Activated CD4-positive, alpha-beta T cell treated with anti-CD3 and anti-CD28 coated beads, Interleukin-2, amount 50 U/mL, for 4 hours (primary cell): ENCODE results near the gene SMAD3.

ENCODE experiments used
- DNase-seq, 2 experiments: peaks; one replicate each; pipeline ENCODE4 v3.0.0-alpha.2; 2020

Gene SMAD3

DNA sequence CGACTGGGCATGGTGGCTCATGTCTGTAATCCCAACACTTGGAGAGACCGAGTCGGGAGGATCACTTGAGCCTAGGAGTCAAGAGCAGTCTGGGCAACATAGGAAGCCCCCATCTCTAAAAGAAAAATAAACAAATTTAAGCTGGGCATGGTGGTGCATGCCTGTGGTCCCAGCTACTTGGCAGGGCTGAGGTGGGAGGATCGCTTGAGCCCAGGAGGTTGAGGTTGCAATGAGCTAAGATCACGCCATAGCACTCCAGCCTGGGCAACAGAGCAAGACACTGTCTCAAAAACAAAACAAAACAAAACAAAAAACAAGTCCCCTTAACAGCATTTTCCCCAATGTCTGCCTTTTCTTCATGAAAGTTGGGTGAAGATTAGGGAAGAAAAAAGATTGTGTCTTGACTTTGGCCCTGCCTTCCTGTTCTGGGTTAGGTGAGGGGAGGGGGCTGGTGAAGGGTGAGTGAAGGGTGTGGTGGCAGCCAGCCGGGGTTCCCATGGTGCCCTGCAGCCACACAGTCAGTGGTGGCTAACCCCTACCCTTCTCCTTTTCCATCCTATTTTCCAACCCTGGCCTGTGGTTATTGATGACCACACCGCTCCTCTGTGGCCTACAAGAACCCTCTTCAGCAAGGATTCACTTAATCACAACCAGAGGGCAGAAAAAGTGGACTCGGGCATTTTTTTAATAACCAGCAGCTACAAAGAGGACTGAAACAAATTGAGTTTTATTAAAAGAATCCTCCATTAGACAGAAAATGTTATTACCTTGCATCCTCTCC is 28.4 kb upstream of the SMAD3 start:
- no peak for DNase-seq

DNA sequence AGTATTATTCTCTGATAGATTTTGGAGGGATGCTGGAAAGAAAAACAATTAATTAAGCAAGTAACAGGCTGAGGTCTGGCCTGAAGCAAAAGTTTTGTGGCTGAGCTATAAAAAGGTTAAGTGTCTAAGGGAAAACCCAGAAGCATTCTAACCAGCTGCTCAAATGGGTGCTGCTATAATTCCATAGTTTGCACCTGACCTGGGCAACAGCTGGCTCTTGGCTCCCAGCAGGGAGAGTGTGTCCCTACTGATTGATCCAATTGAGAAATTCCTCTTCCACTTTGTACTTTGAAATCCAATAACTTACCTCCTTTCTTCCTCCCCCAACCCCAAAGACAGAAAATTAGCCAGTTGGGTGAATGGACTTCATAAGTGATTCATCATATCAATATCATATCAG is 27.7 kb upstream of the SMAD3 start:
- no peak for DNase-seq

- no peak for DNase-seq
Observed at GRCh38 chr15:67038736-67039135, 26.7 kb upstream of the SMAD3 start.

DNA sequence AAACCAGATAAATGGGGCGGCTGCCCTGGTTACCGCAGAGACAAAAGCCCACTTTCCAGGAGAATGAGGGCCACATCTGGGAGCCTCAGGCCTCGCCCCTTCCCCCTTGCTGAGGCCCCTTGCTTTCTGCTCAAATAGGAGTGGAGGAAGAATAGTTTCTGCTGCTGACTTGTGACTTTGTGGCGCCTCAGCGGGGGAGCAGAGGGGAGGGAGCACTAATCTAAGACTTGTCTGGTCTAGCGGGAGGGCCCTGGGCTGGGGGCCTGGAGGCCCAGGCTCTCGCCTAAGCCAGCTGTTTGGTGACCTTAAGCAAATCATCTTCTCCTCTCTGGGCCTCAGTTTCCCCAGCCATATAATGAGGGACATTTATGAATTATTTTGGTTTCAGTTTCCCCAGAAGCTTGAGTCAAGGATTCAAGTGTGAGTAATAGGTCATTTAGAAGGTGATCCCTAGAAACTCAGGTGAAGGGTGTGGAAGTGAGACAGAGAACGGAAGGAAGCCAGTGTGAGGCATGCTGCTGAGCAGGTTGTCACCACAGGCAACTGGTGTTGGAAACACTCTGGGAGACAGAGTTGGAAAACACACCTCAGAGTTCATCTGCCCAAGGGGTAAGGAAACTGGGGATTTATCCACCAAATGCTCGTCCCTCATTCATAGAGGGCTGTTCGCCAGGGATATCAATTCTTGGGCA is 25.9 kb upstream of the SMAD3 start:
- DNase-seq: no peak

DNA sequence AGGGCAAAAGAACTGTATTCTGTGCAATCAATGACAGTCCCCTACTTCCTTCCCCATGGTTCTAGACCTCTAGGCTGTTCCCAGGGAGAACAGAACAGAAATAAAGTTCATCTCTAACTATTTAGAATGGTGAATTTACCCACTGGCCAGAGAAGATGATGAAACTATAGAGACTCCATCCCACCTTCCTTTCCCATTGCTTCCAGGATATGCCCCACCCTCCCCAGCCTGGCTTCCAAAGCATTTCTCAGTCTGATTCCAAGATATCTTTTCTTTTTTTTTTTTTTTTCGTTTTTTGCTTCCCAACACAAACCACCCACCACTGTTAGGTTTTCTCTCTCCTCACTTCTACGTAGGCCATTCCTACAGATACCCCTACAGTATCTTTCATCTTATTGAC is 25.1 kb upstream of the SMAD3 start:
- no peak for DNase-seq

- DNase-seq: no peak
Observed at GRCh38 chr15:67042551-67043142, 22.8 kb upstream of the SMAD3 start.

- DNase-seq: no peak
Observed at GRCh38 chr15:67043939-67044771, 21.2 kb upstream of the SMAD3 start.

GRCh38 chr15:67047149-67047661 is 18.2 kb upstream of the SMAD3 start:
- no peak for DNase-seq

- no peak for DNase-seq
Observed at GRCh38 chr15:67048281-67049279, 16.8 kb upstream of the SMAD3 start.

DNA sequence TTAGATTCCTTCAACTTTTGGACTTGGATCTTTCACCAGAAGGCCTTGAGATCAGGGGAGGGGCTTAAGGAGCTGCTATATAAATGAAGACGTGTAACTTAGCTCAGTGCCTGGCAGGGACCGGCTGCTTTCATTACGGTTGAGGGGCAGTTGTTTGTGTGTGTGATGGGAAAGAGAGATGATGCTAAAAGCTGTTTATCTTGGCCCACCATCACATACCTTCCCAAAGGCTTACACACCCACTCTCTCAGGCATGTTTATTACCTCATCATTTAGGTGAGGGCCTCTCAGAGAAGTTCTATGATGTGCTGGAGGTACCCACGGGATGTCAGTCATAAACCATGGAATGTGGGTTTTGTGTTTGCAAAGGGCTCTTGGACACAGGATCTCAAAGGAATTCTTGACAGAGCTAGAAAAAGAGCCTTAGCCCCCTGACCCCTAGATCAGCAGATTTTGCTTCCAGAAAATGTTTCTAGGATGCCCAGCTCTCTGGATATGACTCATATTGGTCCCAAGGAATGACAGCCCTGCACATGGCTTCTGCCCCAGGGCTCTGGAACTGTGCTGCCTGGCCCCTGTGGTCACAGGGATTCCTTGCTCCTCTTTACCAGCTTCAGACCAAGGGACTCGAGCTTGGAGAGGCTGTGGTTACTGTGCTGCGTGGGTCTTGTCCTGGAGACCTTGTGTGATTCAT is 15.9 kb upstream of the SMAD3 start:
- no peak for DNase-seq

- no peak for DNase-seq
Observed at GRCh38 chr15:67050062-67050461, 15.3 kb upstream of the SMAD3 start.

DNA sequence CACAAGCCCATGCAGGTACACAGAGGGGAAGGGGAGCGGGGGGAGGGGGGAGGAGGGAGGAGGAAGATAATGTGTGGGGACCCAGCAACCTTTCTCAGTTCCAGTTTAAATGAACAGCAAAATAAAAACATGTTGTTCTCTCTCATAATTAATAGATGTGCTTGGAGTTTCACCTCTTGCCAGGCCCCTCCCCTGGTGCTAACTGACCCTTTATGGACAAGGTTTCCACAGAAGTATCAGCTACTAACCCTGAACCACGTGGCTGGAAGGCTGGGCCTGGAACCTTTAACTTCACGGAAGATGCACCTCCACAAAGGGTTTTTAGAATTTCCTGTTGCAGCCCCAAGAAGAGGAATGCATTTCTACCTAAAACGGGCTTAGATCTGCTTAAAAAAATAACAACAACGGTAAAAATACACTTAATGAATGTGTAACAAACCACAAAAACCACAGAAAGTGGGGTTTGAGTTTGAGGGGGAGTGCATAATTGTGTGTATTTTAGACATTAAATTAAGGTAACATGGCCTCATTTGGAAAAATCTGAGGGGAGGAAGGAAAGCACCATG is 14.8 kb upstream of the SMAD3 start:
- DNase-seq: no peak

DNA sequence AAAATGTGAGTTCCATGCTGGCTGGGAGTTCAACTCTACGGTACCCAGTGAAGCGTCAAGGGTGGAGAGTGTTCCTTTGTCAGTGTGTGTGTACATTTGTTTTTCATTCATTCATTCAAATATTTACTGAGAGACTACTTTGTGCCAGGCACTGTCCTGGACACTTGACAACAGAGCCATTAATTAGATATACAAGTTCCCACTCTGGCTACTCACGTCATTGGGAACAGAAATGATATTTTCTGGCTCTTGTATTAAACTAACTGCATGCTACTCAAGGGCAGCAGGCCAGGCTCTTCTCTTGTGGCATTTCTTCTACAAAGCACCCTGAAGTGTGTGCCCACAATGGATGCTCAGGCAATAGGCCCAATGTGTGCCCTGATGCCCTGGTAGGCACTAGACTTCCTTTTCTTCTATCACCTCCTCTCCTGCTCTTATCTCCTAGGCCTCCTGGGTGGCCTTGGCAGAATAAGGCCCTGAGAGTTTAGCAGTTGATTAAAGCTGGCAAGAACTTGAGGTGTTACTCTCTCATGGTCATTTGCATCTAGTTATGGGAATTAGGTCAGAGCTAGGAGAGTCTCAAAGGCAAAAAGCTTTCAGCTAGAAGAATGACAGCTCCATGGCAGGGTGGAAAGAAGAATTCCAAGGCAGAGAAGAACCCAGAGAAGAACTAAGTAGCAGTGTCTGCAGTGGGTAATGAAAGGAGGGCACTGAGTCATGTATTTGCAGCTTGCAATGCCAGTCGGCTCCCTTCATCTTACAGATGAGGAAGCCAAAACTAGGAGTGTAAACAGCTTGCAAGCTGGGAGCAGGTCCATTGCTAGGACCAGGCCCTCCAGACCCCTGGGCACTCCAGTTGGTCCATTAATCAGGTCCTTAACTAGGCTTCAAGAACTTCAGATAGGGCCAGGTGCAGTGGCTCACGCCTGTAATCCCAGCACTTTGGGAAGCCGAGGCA is 14.0 kb upstream of the SMAD3 start:
- DNase-seq: no peak

DNA sequence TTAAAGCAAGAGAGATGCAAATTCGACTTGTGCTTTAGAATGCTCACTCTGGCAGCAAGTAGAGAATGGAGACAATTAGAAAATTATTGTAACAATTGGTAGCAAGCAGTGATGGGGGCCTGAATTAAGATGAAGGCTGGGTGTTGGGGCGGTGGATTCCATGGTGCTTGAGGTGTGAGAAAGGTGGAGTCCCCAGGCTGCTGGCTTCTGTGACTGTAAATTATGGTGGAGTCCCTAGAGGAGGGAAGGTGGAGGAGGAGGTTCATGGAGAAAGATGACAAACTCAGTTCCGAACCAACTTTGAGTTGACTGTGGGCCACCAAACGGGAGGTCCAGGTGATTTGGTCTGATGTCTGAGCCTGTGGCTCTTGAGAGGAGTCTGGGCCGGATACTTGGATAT is 10.7 kb upstream of the SMAD3 start:
- no peak for DNase-seq

- DNase-seq: no peak
Observed at GRCh38 chr15:67059127-67059553, 6.3 kb upstream of the SMAD3 start.

- no peak for DNase-seq
Observed at GRCh38 chr15:67061811-67062368, 3.5 kb upstream of the SMAD3 start.

- no peak for DNase-seq
Observed at GRCh38 chr15:67062369-67062985, 2.9 kb upstream of the SMAD3 start.
